HUES6 (cell line): Measurements from ENCODE around the gene TTC34.
"Not testable (repeated sequence)": the region's sequence is repeated elsewhere in the genome, so short reads cannot be mapped to it uniquely, and the experiment has no call there.

Experiments
- H3K27ac ChIP-seq: 2 replicates; pipeline ENCODE4 v1.7.0; 2013; ENCODE audit warnings: low read depth, mild to moderate bottlenecking, low read length, inconsistent platforms
- H3K27me3 ChIP-seq: 2 replicates; pipeline ENCODE4 v1.6.1; 2013; ENCODE audit warnings: low read length; ENCODE audit not compliant: control insufficient read depth, insufficient read depth
- H3K36me3 ChIP-seq: 2 replicates; pipeline ENCODE4 v1.6.1; 2013; ENCODE audit warnings: low read length; ENCODE audit not compliant: control insufficient read depth, insufficient read depth
- H3K4me1 ChIP-seq: 2 replicates; pipeline ENCODE4 v1.6.1; 2013; ENCODE audit warnings: low read length; ENCODE audit not compliant: control insufficient read depth, insufficient read depth
- H3K4me3 ChIP-seq: 2 replicates; pipeline ENCODE4 v1.5.1; 2013; ENCODE audit warnings: low read depth, low read length
- H3K9ac ChIP-seq: one replicate; pipeline ENCODE4 v1.6.1; 2013; ENCODE audit warnings: mild to moderate bottlenecking, low read length
- H3K9me3 ChIP-seq: 2 replicates; pipeline ENCODE4 v1.6.1; 2013; ENCODE audit warnings: low read depth, low read length; ENCODE audit not compliant: control insufficient read depth, insufficient read depth

TTC34 gene

GRCh38 chr1:2629627-2630497, 171.6 kb downstream of the TTC34 start:
- Histone ChIP-seq H3K27me3 (peaks cover 69% of the 10 kb centered on the region), H3K36me3 (no peaks in the 10 kb centered on the region), H3K4me3 (peak overlapping the region; percentile 56; the same call in 1 of the 2 replicates), H3K9ac (no peak overlapping the region), H3K27ac (no peak overlapping the region), H3K4me1 (peaks cover 20% of the 10 kb centered on the region), H3K9me3 (no peaks in the 10 kb centered on the region; the same call in 1 of the 2 replicates)

- no peaks in the 10 kb centered on the region for H3K36me3 ChIP-seq
- H3K9ac ChIP-seq: no peak overlapping the region
- no peaks in the 10 kb centered on the region; the same call in 1 of the 2 replicates for H3K9me3 ChIP-seq
- H3K27ac ChIP-seq: no peak overlapping the region
- peaks cover 20% of the 10 kb centered on the region for H3K4me1 ChIP-seq
- peaks cover 76% of the 10 kb centered on the region for H3K27me3 ChIP-seq
- H3K4me3 ChIP-seq: peak overlapping the region; percentile 56
Measured at GRCh38 chr1:2628933-2629626, 172.4 kb downstream of the TTC34 start.

GRCh38 chr1:2628191-2628932, 173.1 kb downstream of the TTC34 start:
- H3K4me1 ChIP-seq: peaks cover 18% of the 10 kb centered on the region
- peak overlapping the region; percentile 56 for H3K4me3 ChIP-seq
- H3K36me3 ChIP-seq: no peaks in the 10 kb centered on the region
- H3K9ac ChIP-seq: no peak overlapping the region
- H3K27me3 ChIP-seq: peaks cover 84% of the 10 kb centered on the region
- H3K27ac ChIP-seq: no peak overlapping the region
- no peaks in the 10 kb centered on the region; the same call in 1 of the 2 replicates for H3K9me3 ChIP-seq

GRCh38 chr1:2627746-2628145, 173.7 kb downstream of the TTC34 start:
- Histone ChIP-seq H3K4me3 (no peak overlapping the region), H3K27me3 (peaks cover 84% of the 10 kb centered on the region), H3K9me3 (no peaks in the 10 kb centered on the region; the same call in 1 of the 2 replicates), H3K9ac (no peak overlapping the region), H3K36me3 (no peaks in the 10 kb centered on the region), H3K27ac (no peak overlapping the region), H3K4me1 (peaks cover 12% of the 10 kb centered on the region)

- peaks cover 11% of the 10 kb centered on the region for H3K9me3 ChIP-seq
- peaks cover 74% of the 10 kb centered on the region for H3K27me3 ChIP-seq
- H3K36me3 ChIP-seq, H3K4me1 ChIP-seq, H3K4me3 ChIP-seq, H3K9ac ChIP-seq, H3K27ac ChIP-seq: not testable (repeated sequence)
Measured at GRCh38 chr1:2625748-2626147, 175.7 kb downstream of the TTC34 start.

- peaks cover 15% of the 10 kb centered on the region for H3K9me3 ChIP-seq
- no peaks in the 10 kb centered on the region for H3K4me1 ChIP-seq
- H3K27me3 ChIP-seq: peaks cover 69% of the 10 kb centered on the region
- H3K9ac ChIP-seq: no peak overlapping the region
- H3K4me3 ChIP-seq: no peak overlapping the region
- H3K36me3 ChIP-seq: no peaks in the 10 kb centered on the region
- H3K27ac ChIP-seq: no peak overlapping the region
Measured at GRCh38 chr1:2625311-2625710, 176.2 kb downstream of the TTC34 start.

GRCh38 chr1:2624735-2625300, 176.7 kb downstream of the TTC34 start:
- Histone ChIP-seq H3K9ac (no peak overlapping the region), H3K27ac (no peak overlapping the region), H3K4me3 (no peak overlapping the region), H3K36me3 (no peaks in the 10 kb centered on the region), H3K27me3 (peaks cover 64% of the 10 kb centered on the region), H3K9me3 (peaks cover 19% of the 10 kb centered on the region), H3K4me1 (no peaks in the 10 kb centered on the region)

GRCh38 chr1:2623571-2624337, 177.7 kb downstream of the TTC34 start:
- no peaks in the 10 kb centered on the region for H3K36me3 ChIP-seq
- no peak overlapping the region for H3K9ac ChIP-seq
- H3K27me3 ChIP-seq: peaks cover 54% of the 10 kb centered on the region
- no peak overlapping the region for H3K4me3 ChIP-seq
- no peaks in the 10 kb centered on the region for H3K4me1 ChIP-seq
- H3K9me3 ChIP-seq: peaks cover 22% of the 10 kb centered on the region
- H3K27ac ChIP-seq: no peak overlapping the region

- no peak overlapping the region for H3K27ac ChIP-seq
- H3K9me3 ChIP-seq: peaks cover 35% of the 10 kb centered on the region
- H3K4me1 ChIP-seq: no peaks in the 10 kb centered on the region
- no peaks in the 10 kb centered on the region for H3K36me3 ChIP-seq
- no peak overlapping the region for H3K9ac ChIP-seq
- H3K4me3 ChIP-seq: no peak overlapping the region
- H3K27me3 ChIP-seq: peaks cover 8% of the 10 kb centered on the region; the same call in 1 of the 2 replicates
Measured at GRCh38 chr1:2617971-2618470, 183.5 kb downstream of the TTC34 start.

GRCh38 chr1:2614145-2614544, 187.3 kb downstream of the TTC34 start:
- Histone ChIP-seq H3K27me3 (peaks cover 8% of the 10 kb centered on the region; the same call in 1 of the 2 replicates), H3K9me3 (peaks cover 14% of the 10 kb centered on the region; the same call in 1 of the 2 replicates), H3K4me3 (no peak overlapping the region), H3K27ac (no peak overlapping the region), H3K9ac (no peak overlapping the region), H3K36me3 (no peaks in the 10 kb centered on the region), H3K4me1 (peaks cover 5% of the 10 kb centered on the region)
